Measurements from ENCODE around the gene HNRNPH3.

HNRNPH3 gene

DNA sequence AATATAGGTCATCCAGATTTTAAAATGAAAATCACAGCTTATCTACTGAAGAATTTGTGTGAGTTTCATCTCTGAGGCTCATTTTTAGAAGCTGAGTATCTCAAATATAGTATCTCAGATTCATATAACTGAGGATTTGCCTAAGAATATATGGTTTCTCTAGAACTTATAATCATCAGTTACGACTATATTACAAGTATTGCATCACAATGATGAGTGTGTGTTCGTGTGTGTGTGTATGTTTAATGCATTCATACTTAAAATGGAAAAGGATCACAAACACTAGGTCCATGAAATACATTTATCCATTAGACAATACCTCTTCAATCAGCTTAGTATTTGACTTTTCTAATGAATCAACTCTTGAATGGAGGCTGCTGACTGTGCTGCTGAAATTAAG is 53.9 kb downstream of the HNRNPH3 start:
- DNase-seq (ENCODE audit: low read depth in 2 of 2), result no peak

All from stimulated activated CD4-positive, alpha-beta T cell treated with anti-CD3 and anti-CD28 coated beads, Interleukin-1b, Interleukin-23, amount 100 ng/mL, for 1 hour (primary cell).